Neutrophil (primary cell): ENCODE measurements around the gene RBMS1.

Experiments used
- H3K27ac ChIP-seq: fragments of 200-600 bp; sonication (generic); 2 replicates; pipeline ENCODE4 v1.5.1; 2016; ENCODE audit warnings: mild to moderate bottlenecking, moderate library complexity
- H3K27me3 ChIP-seq: fragments of 200-600 bp; sonication (generic); 2 replicates; pipeline ENCODE4 v1.6.0; 2016; ENCODE audit warnings: mild to moderate bottlenecking
- H3K36me3 ChIP-seq: fragments of 200-600 bp; sonication (generic); 2 replicates; pipeline ENCODE4 v1.5.1; 2017
- H3K4me1 ChIP-seq, 2 experiments: fragments of 200-600 bp in 1 of 2; sonication (generic) in 1 of 2; 1 replicate in 1 of 2; 2 replicates in 1 of 2; pipeline versions ENCODE4 v1.5.1 to v1.6.1; 2013 to 2016; ENCODE audit warnings: low read depth in 1 of 2, low read length in 1 of 2, mild to moderate bottlenecking in 1 of 2, moderate library complexity in 1 of 2; ENCODE audit not compliant: control insufficient read depth in 1 of 2, insufficient read depth in 1 of 2
- H3K4me3 ChIP-seq, 2 experiments: fragments of 200-600 bp in 1 of 2; sonication (generic) in 1 of 2; 1 replicate in 1 of 2; 2 replicates in 1 of 2; pipeline ENCODE4 v1.5.1; 2013 to 2016; ENCODE audit warnings: low read depth in 1 of 2, low read length in 1 of 2, mild to moderate bottlenecking in 1 of 2, moderate library complexity in 1 of 2
- H3K9me3 ChIP-seq: fragments of 200-600 bp; sonication (generic); 2 replicates; pipeline ENCODE4 v1.5.1; 2016
- TF ChIP-seq, protein P1 (sequence below): fragments of 200-600 bp; sonication (generic); IDR thresholded peaks from 2 replicates; pipeline ENCODE4 v1.5.1; 2016; ENCODE audit warnings: antibody characterized with exemption

The RBMS1 gene

DNA sequence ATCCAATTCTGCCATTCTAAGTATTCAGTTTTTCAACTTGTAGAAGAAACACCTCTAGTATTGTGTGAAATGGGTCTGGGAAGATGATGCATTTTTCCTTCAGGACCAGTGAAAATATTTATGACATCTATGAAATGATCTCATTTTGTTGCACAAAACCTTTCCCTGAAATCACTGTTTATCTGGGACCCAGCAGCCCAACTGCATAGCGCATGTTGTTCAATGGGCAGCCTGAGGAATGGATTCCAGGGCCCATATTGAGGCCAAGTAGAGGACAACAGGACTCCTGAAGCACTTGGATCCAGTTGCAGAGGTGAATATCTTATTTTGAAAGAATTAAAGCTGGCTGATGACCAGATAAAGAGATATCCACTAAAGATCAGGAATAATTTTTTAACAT, 7.3 kb downstream of the RBMS1 start:
- Histone ChIP-seq H3K27ac (no peak overlapping the region), H3K4me3 (no peak overlapping the region), H3K9me3 (no peaks in the 10 kb centered on the region), H3K4me1 (peaks cover 6 to 14% of the 10 kb centered on the region in 2 experiments), H3K36me3 (no peaks in the 10 kb centered on the region), H3K27me3 (peaks cover 29% of the 10 kb centered on the region)
- TF ChIP-seq, protein P1, sequence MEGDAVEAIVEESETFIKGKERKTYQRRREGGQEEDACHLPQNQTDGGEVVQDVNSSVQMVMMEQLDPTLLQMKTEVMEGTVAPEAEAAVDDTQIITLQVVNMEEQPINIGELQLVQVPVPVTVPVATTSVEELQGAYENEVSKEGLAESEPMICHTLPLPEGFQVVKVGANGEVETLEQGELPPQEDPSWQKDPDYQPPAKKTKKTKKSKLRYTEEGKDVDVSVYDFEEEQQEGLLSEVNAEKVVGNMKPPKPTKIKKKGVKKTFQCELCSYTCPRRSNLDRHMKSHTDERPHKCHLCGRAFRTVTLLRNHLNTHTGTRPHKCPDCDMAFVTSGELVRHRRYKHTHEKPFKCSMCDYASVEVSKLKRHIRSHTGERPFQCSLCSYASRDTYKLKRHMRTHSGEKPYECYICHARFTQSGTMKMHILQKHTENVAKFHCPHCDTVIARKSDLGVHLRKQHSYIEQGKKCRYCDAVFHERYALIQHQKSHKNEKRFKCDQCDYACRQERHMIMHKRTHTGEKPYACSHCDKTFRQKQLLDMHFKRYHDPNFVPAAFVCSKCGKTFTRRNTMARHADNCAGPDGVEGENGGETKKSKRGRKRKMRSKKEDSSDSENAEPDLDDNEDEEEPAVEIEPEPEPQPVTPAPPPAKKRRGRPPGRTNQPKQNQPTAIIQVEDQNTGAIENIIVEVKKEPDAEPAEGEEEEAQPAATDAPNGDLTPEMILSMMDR = no peak

DNA sequence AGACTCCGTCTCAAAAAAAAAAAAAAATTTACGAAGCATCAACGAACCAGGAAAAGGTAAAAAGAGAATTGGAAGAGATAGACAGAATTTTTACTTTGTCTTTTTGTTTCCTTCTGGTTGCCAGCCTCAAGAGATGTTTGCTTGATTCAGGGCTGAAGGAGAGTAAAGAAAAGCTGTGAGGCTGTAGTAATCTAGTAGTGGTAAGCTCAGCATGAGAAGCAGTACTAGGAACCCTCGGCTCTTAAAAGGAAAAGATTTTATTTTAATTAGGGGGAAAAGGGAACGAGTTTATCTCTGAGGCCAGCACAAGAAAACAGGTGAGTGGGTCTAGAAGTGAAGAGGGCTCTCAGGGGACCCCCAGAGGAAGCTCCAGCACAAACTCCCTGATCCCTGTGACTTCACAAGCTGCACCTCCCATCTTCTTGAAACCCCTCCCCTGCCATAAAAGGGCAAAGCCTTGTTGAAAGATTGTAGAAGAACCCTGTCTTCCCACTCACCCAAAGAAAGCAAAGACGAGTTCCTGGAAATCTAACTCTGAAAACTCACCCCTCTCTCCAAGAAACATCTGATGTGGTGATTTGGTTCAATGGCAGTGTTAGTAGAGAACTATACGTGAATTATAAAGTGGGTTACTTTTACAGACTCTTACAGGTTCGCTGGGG, 8.6 kb downstream of the RBMS1 start:
- Histone ChIP-seq H3K27ac (no peak overlapping the region), H3K4me1 (peaks cover 6 to 14% of the 10 kb centered on the region in 2 experiments), H3K4me3 (no peak overlapping the region), H3K36me3 (no peaks in the 10 kb centered on the region), H3K27me3 (peaks cover 17% of the 10 kb centered on the region), H3K9me3 (no peaks in the 10 kb centered on the region)
- TF ChIP-seq, protein P1 = no peak

DNA sequence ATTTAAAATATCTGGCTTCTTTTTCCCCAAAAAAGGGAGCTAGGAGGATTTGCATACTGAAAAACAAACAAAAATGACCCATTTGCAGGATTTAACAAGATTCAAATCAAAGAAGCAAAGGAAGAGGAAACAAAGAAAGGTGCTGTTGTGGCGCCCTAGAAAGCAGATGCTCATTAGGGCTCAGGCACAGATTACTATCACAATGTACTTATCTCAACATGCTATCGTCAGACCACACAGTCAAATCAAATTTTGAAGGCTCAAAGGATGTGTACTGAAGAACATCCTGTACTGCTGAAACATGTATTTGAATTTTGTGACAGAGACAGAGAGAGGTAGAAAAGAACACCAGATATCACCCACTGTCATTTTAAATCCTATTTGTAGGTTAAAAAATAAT, 10.9 kb downstream of the RBMS1 start:
- Histone ChIP-seq H3K36me3 (no peaks in the 10 kb centered on the region), H3K27ac (no peak overlapping the region), H3K4me1 (no peaks in the 10 kb centered on the region), H3K27me3 (peaks cover 17% of the 10 kb centered on the region), H3K9me3 (no peaks in the 10 kb centered on the region), H3K4me3 (no peak overlapping the region)
- TF ChIP-seq, protein P1 = no peak

DNA sequence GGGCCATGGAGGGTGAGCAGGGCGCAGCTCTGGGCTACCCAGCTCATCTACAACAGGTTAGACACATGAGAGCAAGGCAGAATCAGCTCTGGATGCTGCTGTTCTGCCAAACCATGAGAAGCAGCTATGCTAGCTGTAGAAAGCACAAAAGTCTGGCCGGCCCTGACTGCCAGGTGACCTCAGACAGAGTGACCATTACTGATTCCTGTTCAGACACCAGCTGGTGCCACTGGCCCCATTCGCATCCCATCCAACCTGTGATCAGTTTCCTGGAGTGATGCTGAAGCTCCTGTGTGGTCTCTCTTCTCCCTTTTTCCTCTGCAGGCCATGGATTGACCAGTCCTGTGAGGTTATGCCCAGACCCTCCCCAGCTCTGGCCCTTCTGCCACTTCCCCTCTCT, 14.3 kb downstream of the RBMS1 start:
- TF ChIP-seq, protein P1 = no peak
- Histone ChIP-seq H3K4me1 (no peaks in the 10 kb centered on the region), H3K27me3 (no peaks in the 10 kb centered on the region), H3K36me3 (no peaks in the 10 kb centered on the region), H3K9me3 (no peaks in the 10 kb centered on the region), H3K27ac (no peak overlapping the region), H3K4me3 (no peak overlapping the region)

DNA sequence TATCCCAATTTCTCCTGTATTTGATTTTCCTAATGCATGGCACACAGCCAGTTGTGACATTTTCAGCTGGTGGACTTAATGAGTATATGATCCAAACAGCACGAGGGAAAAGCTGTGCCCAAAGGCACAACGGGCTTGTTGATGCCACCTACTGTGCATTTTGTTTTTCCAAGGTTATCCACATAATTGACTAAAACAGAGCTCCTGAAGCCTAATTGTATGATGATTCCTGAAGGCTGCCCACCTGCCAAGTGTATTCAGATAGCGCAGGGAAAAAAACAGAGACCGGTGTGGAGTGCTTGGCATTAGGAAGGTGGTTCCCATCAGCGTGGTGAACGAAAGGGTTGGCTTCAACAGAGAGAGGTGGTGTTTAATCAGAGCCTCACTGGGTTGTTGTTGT, 14.9 kb downstream of the RBMS1 start:
- no peak overlapping the region for H3K4me3 ChIP-seq
- TF ChIP-seq, protein P1 = no peak
- no peaks in the 10 kb centered on the region for H3K9me3 ChIP-seq
- H3K27me3 ChIP-seq = no peaks in the 10 kb centered on the region
- H3K36me3 ChIP-seq = no peaks in the 10 kb centered on the region
- no peak overlapping the region for H3K27ac ChIP-seq
- no peaks in the 10 kb centered on the region for H3K4me1 ChIP-seq

DNA sequence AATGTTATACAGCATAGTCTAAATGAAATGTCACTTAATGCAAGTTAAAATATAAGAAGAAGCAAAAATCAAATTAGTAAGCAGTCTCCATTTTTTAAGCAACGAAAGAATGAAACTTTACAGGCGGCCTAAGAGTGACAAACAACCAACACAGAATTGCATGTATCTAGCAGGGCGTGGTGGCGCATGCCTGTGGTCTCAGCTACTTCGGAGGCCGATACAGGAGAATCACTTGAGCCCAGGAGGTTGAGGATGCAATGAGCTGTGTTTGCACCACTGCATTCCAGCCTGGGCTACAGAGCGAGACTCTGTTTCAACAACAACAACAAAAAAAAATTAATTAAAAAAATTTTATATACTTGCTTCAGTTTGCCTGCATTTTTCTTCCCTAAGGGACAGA, 16.6 kb downstream of the RBMS1 start:
- Histone ChIP-seq H3K4me3 (no peak overlapping the region), H3K36me3 (no peaks in the 10 kb centered on the region), H3K27ac (no peak overlapping the region), H3K27me3 (no peaks in the 10 kb centered on the region), H3K4me1 (no peaks in the 10 kb centered on the region), H3K9me3 (no peaks in the 10 kb centered on the region)
- TF ChIP-seq, protein P1 = no peak
